Ascending aorta (tissue), 2 donors: ENCODE results near the gene ISX. TPM values are rescaled to one million over a fixed set of nuclear protein-coding genes. Genes with fewer than 3 reads are reported as not detected.

ENCODE experiments used
- DNase-seq, 2 donors: peaks; one replicate each; pipeline ENCODE4 v3.0.0-alpha.2; 2019; ENCODE audit warnings: low spot score in 2 of 2
- H3K27ac ChIP-seq, 2 donors: fragments of 200-600 bp; sonication (generic); one replicate each; pipeline ENCODE4 v1.5.1; 2016 to 2017; ENCODE audit warnings: mild to moderate bottlenecking in 1 of 2
- H3K27me3 ChIP-seq: fragments of 200-600 bp; sonication (generic); one replicate; pipeline ENCODE4 v1.5.1; 2017
- H3K36me3 ChIP-seq, 2 donors: fragments of 200-600 bp; sonication (generic); one replicate each; pipeline ENCODE4 v1.5.1; 2016
- H3K4me1 ChIP-seq, 2 donors: fragments of 200-600 bp; sonication (generic); one replicate each; pipeline ENCODE4 v1.5.1; 2016 to 2017; ENCODE audit warnings: mild to moderate bottlenecking in 1 of 2
- H3K4me3 ChIP-seq, 2 donors: fragments of 200-600 bp; sonication (generic); one replicate each; pipeline ENCODE4 v1.5.1; 2016 to 2017; ENCODE audit warnings: mild to moderate bottlenecking in 1 of 2
- H3K9me3 ChIP-seq, 2 donors: fragments of 200-600 bp; sonication (generic); one replicate each; pipeline ENCODE4 v1.5.1; 2016
- CTCF ChIP-seq, 3 experiments: fragments of 200-600 bp in 2 of 3; fragments of 450-650 bp in 1 of 3; sonication (generic) in 2 of 3; IDR thresholded peaks; one replicate each; pipeline ENCODE4 v1.5.1; 2016 to 2019; ENCODE audit warnings: antibody characterized with exemption in 3 of 3, mild to moderate bottlenecking in 1 of 3, moderate library complexity in 1 of 3
- intact Hi-C: fragments of 100-400 bp; cut with DNase I; formaldehyde crosslinking; loops from one replicate; pipeline ENCODE4 v1.15.1; 2023
- total RNA-seq: library from RNA; depleted of rRNA; stranded (reverse); fragments of >200 nt; gene quantifications from one replicate; pipeline ENCODE4 v1.1.0, GENCODE V29; 2016

The ISX gene
- total RNA-seq = not detected

- Histone ChIP-seq H3K9me3 (no peaks in the 10 kb centered on the region), H3K36me3 (no peaks in the 10 kb centered on the region), H3K4me3 (no peak within 1 kb of the TSS), H3K27me3 (no peaks in the 10 kb centered on the region), H3K27ac (no peak within 1 kb of the TSS), H3K4me1 (no peaks in the 10 kb centered on the region)
- DNase-seq = no peak
- intact Hi-C loops = no loop called here
- no peak for TF ChIP-seq CTCF (IDR thresholded peaks at IDR 0.05)
Observed at GRCh38 chr22:35065796-35066218, at the start of gene ISX. TSS of gene ISX (plus strand) at chr22:35066158. CDS start at chr22:35067088, 930 bp downstream.

GRCh38 chr22:35016909-35017308 lies 49.0 kb upstream of the ISX start:
- intact Hi-C loops = no loop called here
- H3K4me3 ChIP-seq = no peak overlapping the region
- H3K4me1 ChIP-seq = no peaks in the 10 kb centered on the region
- no peaks in the 10 kb centered on the region for H3K9me3 ChIP-seq
- H3K36me3 ChIP-seq = no peaks in the 10 kb centered on the region
- no peak overlapping the region for H3K27ac ChIP-seq
- H3K27me3 ChIP-seq = no peaks in the 10 kb centered on the region
- TF ChIP-seq CTCF (IDR thresholded peaks at IDR 0.05) = no peak
- DNase-seq = peak in 1 of 2 donors; percentile 8

- Histone ChIP-seq H3K27ac (no peak overlapping the region), H3K9me3 (no peaks in the 10 kb centered on the region), H3K4me3 (no peak overlapping the region), H3K4me1 (no peaks in the 10 kb centered on the region), H3K27me3 (no peaks in the 10 kb centered on the region), H3K36me3 (no peaks in the 10 kb centered on the region)
- TF ChIP-seq CTCF (IDR thresholded peaks at IDR 0.05) = no peak
- intact Hi-C loops = no loop called here
- no peak for DNase-seq
Observed at GRCh38 chr22:35018995-35019394, 47.0 kb upstream of the ISX start.

GRCh38 chr22:35020517-35020916 lies 45.4 kb upstream of the ISX start:
- peak in 1 of 2 donors; percentile 37 for DNase-seq

GRCh38 chr22:35021161-35021560 lies 44.8 kb upstream of the ISX start:
- H3K27ac ChIP-seq = no peak overlapping the region
- DNase-seq = peak in 1 of 2 donors; percentile 34
- no peaks in the 10 kb centered on the region for H3K36me3 ChIP-seq
- intact Hi-C loops = no loop called here
- no peaks in the 10 kb centered on the region for H3K4me1 ChIP-seq
- H3K4me3 ChIP-seq = no peak overlapping the region
- no peaks in the 10 kb centered on the region for H3K9me3 ChIP-seq
- TF ChIP-seq CTCF (IDR thresholded peaks at IDR 0.05) = no peak
- no peaks in the 10 kb centered on the region for H3K27me3 ChIP-seq

More at GRCh38 chr22:35020517-35020916, 45.4 kb upstream of the ISX start:
- Histone ChIP-seq H3K27me3 (no peaks in the 10 kb centered on the region), H3K4me1 (no peaks in the 10 kb centered on the region), H3K27ac (no peak overlapping the region), H3K36me3 (no peaks in the 10 kb centered on the region), H3K9me3 (no peaks in the 10 kb centered on the region), H3K4me3 (no peak overlapping the region)
- intact Hi-C loops = no loop called here
- TF ChIP-seq CTCF (IDR thresholded peaks at IDR 0.05) = no peak

GRCh38 chr22:35022291-35022690 lies 43.7 kb upstream of the ISX start:
- H3K4me3 ChIP-seq = no peak overlapping the region
- intact Hi-C loops = no loop called here
- peak in 1 of 2 donors; percentile 43 for DNase-seq
- H3K27me3 ChIP-seq = no peaks in the 10 kb centered on the region
- TF ChIP-seq CTCF (IDR thresholded peaks at IDR 0.05) = no peak
- no peaks in the 10 kb centered on the region for H3K36me3 ChIP-seq
- H3K9me3 ChIP-seq = no peaks in the 10 kb centered on the region
- no peak overlapping the region for H3K27ac ChIP-seq
- no peaks in the 10 kb centered on the region for H3K4me1 ChIP-seq
